MM.1S (cell line): Measurements from ENCODE around the gene GRIK5.
"Not testable (repeated sequence)": the region's sequence is repeated elsewhere in the genome, so short reads cannot be mapped to it uniquely, and the experiment has no call there.

Experiments
- DNase-seq: peaks from one replicate; pipeline ENCODE4 v3.0.0-alpha.2; 2015
- H2AFZ ChIP-seq: fragments of 300-600 bp; sonication (generic); 2 replicates; pipeline ENCODE4 v1.6.0; 2016; ENCODE audit warnings: antibody characterized with exemption, low read length
- H3F3A ChIP-seq: fragments of 300-600 bp; sonication (generic); 2 replicates; pipeline ENCODE4 v1.6.1; 2016; ENCODE audit warnings: mild to moderate bottlenecking, antibody characterized with exemption, low read length, moderate library complexity, mixed read lengths; ENCODE audit not compliant: insufficient read depth
- H3K27ac ChIP-seq: fragments of 300-600 bp; sonication (generic); 2 replicates; pipeline ENCODE4 v1.5.1; 2016; ENCODE audit warnings: mild to moderate bottlenecking, low read length
- H3K27me3 ChIP-seq: fragments of 300-600 bp; sonication (generic); replicated peaks from 2 replicates; pipeline ENCODE4 v1.6.0; 2016; ENCODE audit warnings: low read length; ENCODE audit not compliant: insufficient read depth
- H3K36me3 ChIP-seq: fragments of 300-600 bp; sonication (generic); replicated peaks from 2 replicates; pipeline ENCODE4 v1.6.1; 2016; ENCODE audit warnings: mild to moderate bottlenecking, low read length, mixed read lengths; ENCODE audit not compliant: insufficient read depth
- H3K4me1 ChIP-seq: fragments of 300-600 bp; sonication (generic); 2 replicates; pipeline ENCODE4 v1.6.1; 2016; ENCODE audit warnings: low read length, mixed read lengths
- H3K4me2 ChIP-seq: fragments of 300-600 bp; sonication (generic); 2 replicates; pipeline ENCODE4 v1.6.0; 2016; ENCODE audit warnings: low read depth, low read length
- H3K4me3 ChIP-seq: fragments of 300-600 bp; sonication (generic); 2 replicates; pipeline ENCODE4 v1.5.1; 2016; ENCODE audit warnings: low read length, mixed read lengths
- H3K79me2 ChIP-seq: fragments of 300-600 bp; sonication (generic); 2 replicates; pipeline ENCODE4 v1.6.1; 2016; ENCODE audit warnings: mixed run types, low read length, mixed read lengths
- H3K9ac ChIP-seq: fragments of 300-600 bp; sonication (generic); 2 replicates; pipeline ENCODE4 v1.6.1; 2016; ENCODE audit warnings: low read length, mixed read lengths
- H3K9me2 ChIP-seq: fragments of 300-600 bp; sonication (generic); replicated peaks from 2 replicates; pipeline ENCODE4 v1.6.1; 2016; ENCODE audit warnings: mild to moderate bottlenecking, low read length, mixed read lengths; ENCODE audit not compliant: insufficient read depth
- H3K9me3 ChIP-seq: fragments of 300-600 bp; sonication (generic); replicated peaks from 2 replicates; pipeline ENCODE4 v1.6.1; 2016; ENCODE audit warnings: mild to moderate bottlenecking, low read length, mixed read lengths; ENCODE audit not compliant: insufficient read depth
- H4K20me1 ChIP-seq: fragments of 300-600 bp; sonication (generic); 2 replicates; pipeline ENCODE4 v1.6.1; 2016; ENCODE audit warnings: mild to moderate bottlenecking, low read length, moderate library complexity, mixed read lengths; ENCODE audit not compliant: insufficient read depth
- EZH2 ChIP-seq: fragments of 300-600 bp; sonication (generic); optimal IDR thresholded peaks from 2 replicates; pipeline ENCODE3; 2017; ENCODE audit warnings: low read depth, mild to moderate bottlenecking, antibody characterized with exemption, low read length, mixed read lengths
- EZH2phosphoT487 ChIP-seq: fragments of 300-600 bp; sonication (generic); IDR thresholded peaks from 2 replicates; pipeline ENCODE4 v1.6.1; 2018; ENCODE audit warnings: antibody characterized with exemption, low read length
- TF ChIP-seq, protein P1 (sequence below): fragments of 300-600 bp; sonication (generic); IDR thresholded peaks from 2 replicates; pipeline ENCODE4 v1.5.1; 2016; ENCODE audit warnings: antibody characterized with exemption, low read length, mixed read lengths

GRIK5 gene

DNA sequence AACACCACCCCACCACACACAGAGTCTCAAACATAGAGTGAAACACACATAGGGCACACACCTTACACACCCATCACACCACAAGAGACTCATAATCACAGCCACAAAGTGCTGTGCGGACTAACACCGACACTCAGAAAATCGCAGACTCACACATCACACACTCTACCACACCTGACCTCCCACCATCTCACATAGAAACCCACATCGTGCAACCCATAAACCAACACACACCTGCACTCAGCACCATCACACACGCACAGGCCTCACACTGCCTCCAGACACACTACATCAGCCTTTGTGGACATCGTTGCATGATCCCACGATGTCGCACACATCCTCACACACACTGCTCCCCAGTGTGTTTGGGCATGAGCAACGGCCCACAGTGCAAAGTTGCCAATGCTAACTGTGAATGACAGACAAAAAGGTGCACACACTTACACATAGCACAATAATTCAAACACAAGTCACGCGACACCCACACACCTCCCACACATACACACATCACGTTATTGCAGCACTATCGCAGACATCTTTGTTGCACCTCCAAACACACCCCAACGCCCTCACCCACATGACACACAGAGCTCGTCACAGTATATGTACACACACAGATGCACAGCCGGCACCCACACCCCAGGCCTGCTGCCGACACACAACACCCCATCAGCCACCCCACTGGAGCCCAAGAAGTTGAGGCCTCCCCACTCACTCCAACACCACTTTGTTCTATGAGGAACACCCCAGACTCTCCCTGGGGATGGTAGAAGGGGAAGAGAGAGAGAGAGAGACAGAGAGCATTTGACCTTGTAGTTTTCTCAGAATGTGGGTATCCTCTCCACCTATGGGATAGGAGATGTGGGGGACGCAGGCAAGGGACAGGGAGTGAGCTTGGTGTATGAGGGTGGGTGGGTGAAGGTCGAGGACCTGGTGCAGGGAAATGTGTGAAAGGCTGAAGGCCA lies 74.7 kb downstream of the GRIK5 start:
- H3K4me3 ChIP-seq: no peak overlapping the region
- H4K20me1 ChIP-seq: no peaks in the 10 kb centered on the region
- no peaks in the 10 kb centered on the region for H3K4me1 ChIP-seq
- no peaks in the 10 kb centered on the region for H3F3A ChIP-seq
- TF ChIP-seq EZH2phosphoT487 (no peak), EZH2 (no peak)
- TF ChIP-seq, protein P1, sequence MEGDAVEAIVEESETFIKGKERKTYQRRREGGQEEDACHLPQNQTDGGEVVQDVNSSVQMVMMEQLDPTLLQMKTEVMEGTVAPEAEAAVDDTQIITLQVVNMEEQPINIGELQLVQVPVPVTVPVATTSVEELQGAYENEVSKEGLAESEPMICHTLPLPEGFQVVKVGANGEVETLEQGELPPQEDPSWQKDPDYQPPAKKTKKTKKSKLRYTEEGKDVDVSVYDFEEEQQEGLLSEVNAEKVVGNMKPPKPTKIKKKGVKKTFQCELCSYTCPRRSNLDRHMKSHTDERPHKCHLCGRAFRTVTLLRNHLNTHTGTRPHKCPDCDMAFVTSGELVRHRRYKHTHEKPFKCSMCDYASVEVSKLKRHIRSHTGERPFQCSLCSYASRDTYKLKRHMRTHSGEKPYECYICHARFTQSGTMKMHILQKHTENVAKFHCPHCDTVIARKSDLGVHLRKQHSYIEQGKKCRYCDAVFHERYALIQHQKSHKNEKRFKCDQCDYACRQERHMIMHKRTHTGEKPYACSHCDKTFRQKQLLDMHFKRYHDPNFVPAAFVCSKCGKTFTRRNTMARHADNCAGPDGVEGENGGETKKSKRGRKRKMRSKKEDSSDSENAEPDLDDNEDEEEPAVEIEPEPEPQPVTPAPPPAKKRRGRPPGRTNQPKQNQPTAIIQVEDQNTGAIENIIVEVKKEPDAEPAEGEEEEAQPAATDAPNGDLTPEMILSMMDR: no peak
- H3K27ac ChIP-seq: no peak overlapping the region
- DNase-seq: no peak
- no peaks in the 10 kb centered on the region for H3K9me3 ChIP-seq
- no peaks in the 10 kb centered on the region for H3K79me2 ChIP-seq
- H3K9me2 ChIP-seq: no peaks in the 10 kb centered on the region
- H3K4me2 ChIP-seq: no peak overlapping the region
- H3K36me3 ChIP-seq: no peaks in the 10 kb centered on the region
- peaks cover 71% of the 10 kb centered on the region for H3K27me3 ChIP-seq
- H3K9ac ChIP-seq: no peak overlapping the region
- no peak overlapping the region for H2AFZ ChIP-seq

- TF ChIP-seq EZH2: no peak
- no peak for TF ChIP-seq EZH2phosphoT487
- TF ChIP-seq, protein P1: no peak
- Histone ChIP-seq H3K4me1 (no peaks in the 10 kb centered on the region), H2AFZ (no peak overlapping the region), H3K9me2 (no peaks in the 10 kb centered on the region), H3K79me2 (no peaks in the 10 kb centered on the region), H3K4me3 (no peak overlapping the region), H3K4me2 (peak overlapping the region; percentile 86; the same call in 1 of the 2 replicates), H3K27me3 (peaks cover 71% of the 10 kb centered on the region), H4K20me1 (no peaks in the 10 kb centered on the region), H3K9me3 (no peaks in the 10 kb centered on the region), H3K9ac (no peak overlapping the region), H3F3A (no peaks in the 10 kb centered on the region), H3K27ac (no peak overlapping the region), H3K36me3 (no peaks in the 10 kb centered on the region)
- DNase-seq: no peak
These were observed 75.5 kb downstream of the GRIK5 start for GRCh38 chr19:41994521-41994971.

GRCh38 chr19:41993612-41994483 lies 76.2 kb downstream of the GRIK5 start, which contains the start of gene ATP1A3:
ATP1A3 (minus strand) TSS chr19:41994230; CDS start chr19:41994076, 154 bp downstream.
- no peaks in the 10 kb centered on the region for H3K9me2 ChIP-seq
- TF ChIP-seq EZH2: no peak
- TF ChIP-seq, protein P1: no peak
- TF ChIP-seq EZH2phosphoT487: no peak
- peak within 1 kb of the TSS; percentile 86 for H3K4me2 ChIP-seq
- H3K36me3 ChIP-seq: no peaks in the 10 kb centered on the region
- H3F3A ChIP-seq: no peaks in the 10 kb centered on the region
- H3K9me3 ChIP-seq: no peaks in the 10 kb centered on the region
- H3K27ac ChIP-seq: no peak within 1 kb of the TSS
- no peaks in the 10 kb centered on the region for H3K4me1 ChIP-seq
- peak within 1 kb of the TSS; percentile 57 for H3K4me3 ChIP-seq
- peaks cover 70% of the 10 kb centered on the region for H3K27me3 ChIP-seq
- DNase-seq: peak; percentile 66
- no peaks in the 10 kb centered on the region for H3K79me2 ChIP-seq
- H2AFZ ChIP-seq: peak within 1 kb of the TSS; percentile 81
- no peak within 1 kb of the TSS for H3K9ac ChIP-seq
- H4K20me1 ChIP-seq: no peaks in the 10 kb centered on the region

DNA sequence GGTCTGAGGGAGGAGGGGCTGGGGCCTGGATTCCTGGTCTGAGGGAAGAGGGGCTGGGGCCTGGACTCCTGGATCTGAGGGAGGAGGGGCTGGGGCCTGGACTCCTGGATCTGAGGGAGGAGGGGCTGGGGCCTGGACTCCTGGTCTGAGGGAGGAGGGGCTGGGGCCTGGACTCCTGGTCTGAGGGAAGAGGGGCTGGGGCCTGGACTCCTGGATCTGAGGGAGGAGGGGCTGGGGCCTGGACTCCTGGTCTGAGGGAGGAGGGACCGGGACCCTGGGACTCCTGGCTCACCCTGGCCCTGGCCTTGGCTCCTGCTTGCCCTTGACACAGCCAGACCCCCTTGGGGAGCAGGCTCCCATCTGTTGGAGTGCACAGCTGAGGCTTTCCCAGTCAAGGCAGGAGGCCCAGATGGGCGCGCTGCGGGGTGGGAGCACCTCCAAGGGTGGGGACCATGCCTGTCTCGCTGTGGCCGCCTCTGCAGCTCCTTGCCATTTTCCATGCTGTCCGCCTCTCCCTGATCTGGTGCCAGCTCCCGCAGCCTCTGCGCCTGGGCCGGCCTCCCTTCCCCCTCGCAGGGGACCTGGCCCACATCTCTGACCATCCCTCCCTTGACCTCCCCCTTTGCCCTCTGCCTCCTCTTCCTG lies 78.0 kb downstream of the GRIK5 start:
- not testable (repeated sequence) for H3K4me2 ChIP-seq

More for the DNA sequence above, 78.0 kb downstream of the GRIK5 start:
- not testable (repeated sequence) for H3K4me1 ChIP-seq, H4K20me1 ChIP-seq, H3K9me2 ChIP-seq, H3F3A ChIP-seq, H3K9ac ChIP-seq, H3K27ac ChIP-seq, H3K79me2 ChIP-seq, H2AFZ ChIP-seq, H3K4me3 ChIP-seq, H3K9me3 ChIP-seq, DNase-seq, H3K36me3 ChIP-seq
- peaks cover 76% of the 10 kb centered on the region for H3K27me3 ChIP-seq
